CD4-positive, alpha-beta T cell treated with Interferon alpha-2 for 1 hour (primary cell): ENCODE data around the gene TMEM235.
"Not testable (repeated sequence)": the region's sequence is repeated elsewhere in the genome, so short reads cannot be mapped to it uniquely, and the experiment has no call there.

ENCODE experiments used
- DNase-seq, 2 donors: peaks; one replicate each; pipeline ENCODE4 v3.0.0-alpha.2; 2020 to 2022

The TMEM235 gene

GRCh38 chr17:78238823-78239488 lies 7.5 kb downstream of the TMEM235 start:
- no peak for DNase-seq

- no peak for DNase-seq
Observed at GRCh38 chr17:78239489-78239931, 8.1 kb downstream of the TMEM235 start.

- no peak for DNase-seq
Observed at GRCh38 chr17:78240012-78240655, 8.7 kb downstream of the TMEM235 start.

GRCh38 chr17:78240839-78241238 lies 9.4 kb downstream of the TMEM235 start:
- DNase-seq = no peak

GRCh38 chr17:78241277-78242023 lies 10.0 kb downstream of the TMEM235 start:
- no peak for DNase-seq

- DNase-seq = peak in 1 of 2 donors; percentile 45
Observed at GRCh38 chr17:78242024-78242742, 10.8 kb downstream of the TMEM235 start.

GRCh38 chr17:78247304-78247703 lies 15.9 kb downstream of the TMEM235 start:
- DNase-seq = no peak

- DNase-seq = no peak
Observed at GRCh38 chr17:78248051-78248914, 16.9 kb downstream of the TMEM235 start.

- DNase-seq = no peak
Observed at GRCh38 chr17:78249074-78249817, 17.8 kb downstream of the TMEM235 start.

GRCh38 chr17:78249818-78250806 lies 18.7 kb downstream of the TMEM235 start:
- no peak for DNase-seq

- DNase-seq = peak; percentile 85 to 88
Observed at GRCh38 chr17:78250891-78251772, 19.7 kb downstream of the TMEM235 start.

GRCh38 chr17:78251773-78252103 lies 20.3 kb downstream of the TMEM235 start:
- no peak for DNase-seq

- peak; percentile 84 to 89 for DNase-seq
Observed at GRCh38 chr17:78252111-78252634, 20.7 kb downstream of the TMEM235 start.

GRCh38 chr17:78252701-78253635 lies 21.5 kb downstream of the TMEM235 start:
- no peak for DNase-seq

GRCh38 chr17:78253636-78253945 lies 22.2 kb downstream of the TMEM235 start:
- DNase-seq = not testable (repeated sequence)

- peak; percentile 81 to 84 for DNase-seq
Observed at GRCh38 chr17:78253946-78254672, 22.7 kb downstream of the TMEM235 start.

- no peak for DNase-seq
Observed at GRCh38 chr17:78255029-78255656, 23.7 kb downstream of the TMEM235 start.
